T-cell (primary cell): ENCODE data around the gene LMF1. TPM values are rescaled to one million over a fixed set of nuclear protein-coding genes. Genes with fewer than 3 reads are reported as not detected.

Source experiments
- ATAC-seq, 4 experiments: fragments of 200-7000 bp in 3 of 4; fragments of 150-1000 bp in 1 of 4; cut with Tn5 transposase; replicated peaks in 1 of 4; 1 replicate in 3 of 4; 2 replicates in 1 of 4; pipeline ENCODE4 v1.10.0; 2021; ENCODE audit warnings: moderate library complexity in 3 of 4, mild to moderate bottlenecking in 2 of 4, moderate number of reproducible peaks in 1 of 4
- CTCF ChIA-PET, 2 donors: fragments of 300-600 bp; sonication (Branson Sonifier 250); formaldehyde crosslinking; loops; one replicate each; lab custom pipeline; 2022; ENCODE audit warnings: antibody characterized with exemption in 2 of 2; lab: Charles Lee
- POLR2A ChIA-PET, 2 donors: fragments of 300-600 bp; sonication (Branson Sonifier 250); formaldehyde crosslinking; loops; one replicate each; lab custom pipeline; 2022; ENCODE audit warnings: antibody characterized with exemption in 2 of 2; lab: Charles Lee
- DNase-seq, 35 experiments: peaks; one replicate each; pipeline versions ENCODE4 v3.0.0 to v3.0.0-alpha.2; 2013 to 2023
- H3K27ac ChIP-seq: one replicate; pipeline ENCODE4 v1.5.1; 2013; ENCODE audit warnings: low read length
- H3K27me3 ChIP-seq, 2 experiments: replicated peaks in 1 of 2; 1 replicate in 1 of 2; 2 replicates in 1 of 2; pipeline versions ENCODE4 v1.6.1 to v1.7.0; 2013; ENCODE audit warnings: low read length in 1 of 2, mixed read lengths in 1 of 2; ENCODE audit not compliant: control insufficient read depth in 2 of 2, insufficient read depth in 2 of 2; ENCODE audit errors: extremely low read depth in 1 of 2
- H3K36me3 ChIP-seq, 2 donors: 1 replicate in 1 of 2; 2 replicates in 1 of 2; pipeline versions ENCODE4 v1.6.1 to v1.7.0; 2013; ENCODE audit warnings: low read length in 1 of 2; ENCODE audit not compliant: control insufficient read depth in 2 of 2, insufficient read depth in 1 of 2; ENCODE audit errors: extremely low read depth in 1 of 2
- H3K4me1 ChIP-seq, 2 experiments: 1 replicate in 1 of 2; 2 replicates in 1 of 2; pipeline versions ENCODE4 v1.6.1 to v1.7.0; 2013; ENCODE audit warnings: low read length in 2 of 2, mixed read lengths in 1 of 2; ENCODE audit not compliant: insufficient read depth in 2 of 2, control insufficient read depth in 1 of 2; ENCODE audit errors: extremely low read depth in 1 of 2
- H3K4me3 ChIP-seq, 2 donors: 1 replicate in 1 of 2; 2 replicates in 1 of 2; pipeline versions ENCODE4 v1.5.1 to v1.7.0; 2013; ENCODE audit warnings: mild to moderate bottlenecking in 2 of 2, low read length in 1 of 2, moderate library complexity in 1 of 2; ENCODE audit not compliant: control insufficient read depth in 1 of 2; ENCODE audit errors: extremely low read depth in 1 of 2
- H3K9me3 ChIP-seq: 2 replicates; pipeline ENCODE4 v1.7.0; 2013
- H3K27ac Mint-ChIP-seq, 2 donors: one replicate each; pipeline ENCODE4 v1.8.0; 2020 to 2021; ENCODE audit warnings: mild to moderate bottlenecking in 2 of 2, mixed read lengths in 2 of 2
- H3K27me3 Mint-ChIP-seq, 2 donors: one replicate each; pipeline ENCODE4 v1.8.0; 2021 to 2022; ENCODE audit warnings: mixed read lengths in 2 of 2
- H3K36me3 Mint-ChIP-seq: one replicate; pipeline ENCODE4 v1.8.0; 2021; ENCODE audit warnings: mixed read lengths
- H3K4me1 Mint-ChIP-seq, 3 donors: one replicate each; pipeline ENCODE4 v1.8.0; 2020 to 2022; ENCODE audit warnings: mixed read lengths in 3 of 3, mild to moderate bottlenecking in 1 of 3
- H3K4me3 Mint-ChIP-seq, 3 donors: one replicate each; pipeline ENCODE4 v1.8.0; 2020 to 2022; ENCODE audit warnings: mild to moderate bottlenecking in 3 of 3, mixed read lengths in 3 of 3, moderate library complexity in 3 of 3
- H3K9me3 Mint-ChIP-seq, 3 donors: one replicate each; pipeline ENCODE4 v1.8.0; 2020 to 2022; ENCODE audit warnings: mixed read lengths in 3 of 3
- WGBS: methylation state at CpG from one replicate; pipeline ENCODE4 v1.1.5; 2013; ENCODE audit warnings: missing lambda C conversion rate; ENCODE audit not compliant: insufficient coverage; 5-methylcytosine and 5-hydroxymethylcytosine counted together
- total RNA-seq, 35 experiments: library from RNA in 6 of 35; stranded (reverse) in 6 of 35; fragments of 120-200 nt in 1 of 35; gene quantifications; one replicate each; pipeline versions ENCODE4 v1.2.1 to v1.2.4 and lab custom pipeline; 2013 to 2026

The LMF1 gene
- total RNA-seq, 5 donors from 2014 or later (not counting 1 experiment from before 2014, with no cell fraction given) = 46.6 to 59.4 (median 51.1) TPM

- peaks cover 48% of the 10 kb centered on the region for H3K36me3 Mint-ChIP-seq
- Histone ChIP-seq H3K9me3 (no peaks in the 10 kb centered on the region), H3K4me1 (no peaks in the 10 kb centered on the region), H3K27ac (no peak overlapping the region), H3K36me3 (peaks cover 2 to 26% of the 10 kb centered on the region in 2 donors), H3K4me3 (no peak overlapping the region), H3K27me3 (no peaks in the 10 kb centered on the region)
- DNase-seq (no peak), ATAC-seq (no peak)
- peaks cover 0 to 2% (median 0%) of the 10 kb centered on the region in 3 donors for H3K4me1 Mint-ChIP-seq
- no peaks in the 10 kb centered on the region for H3K27me3 Mint-ChIP-seq
- ChIA-PET CTCF (no interaction called here), POLR2A (no interaction called here)
- no peak overlapping the region for H3K27ac Mint-ChIP-seq
- H3K9me3 Mint-ChIP-seq = peaks cover 0 to 5% (median 2%) of the 10 kb centered on the region in 3 donors
- no peak overlapping the region for H3K4me3 Mint-ChIP-seq
- 91% methylated on average over 8 of the region's 9 CpGs for WGBS
Measured at GRCh38 chr16:923184-923583, 47.6 kb downstream of the LMF1 start.

DNA sequence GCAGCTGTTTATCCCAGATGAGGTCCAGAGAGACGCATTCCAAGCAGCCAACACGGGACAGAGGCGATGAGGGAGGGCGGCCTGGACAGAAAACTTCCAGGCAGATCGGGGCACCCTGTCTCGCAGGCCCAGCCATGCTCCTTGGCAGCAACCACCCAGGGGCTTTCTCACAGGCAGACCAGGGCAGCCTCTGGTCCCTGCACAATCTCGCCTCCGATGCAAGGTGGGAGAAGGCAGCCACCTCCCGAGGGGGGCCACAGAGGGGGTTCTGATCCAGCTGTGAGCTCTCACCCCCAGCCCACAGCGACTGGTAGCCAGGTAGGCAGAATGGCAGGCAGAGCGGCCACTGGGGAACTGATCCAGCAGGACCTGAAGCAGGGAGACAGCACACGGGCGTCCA is 48.7 kb downstream of the LMF1 start:
- H3K36me3 Mint-ChIP-seq = peaks cover 48% of the 10 kb centered on the region
- no peak for DNase-seq
- peaks cover 4 to 20% of the 10 kb centered on the region in 2 donors for H3K36me3 ChIP-seq
- peaks cover 0 to 5% (median 2%) of the 10 kb centered on the region in 3 donors for H3K9me3 Mint-ChIP-seq
- peaks cover 0 to 2% (median 0%) of the 10 kb centered on the region in 3 donors for H3K4me1 Mint-ChIP-seq
- H3K9me3 ChIP-seq = no peaks in the 10 kb centered on the region
- 92% methylated on average over 12 of the region's 13 CpGs for WGBS
- CTCF ChIA-PET = no interaction called here
- no peak overlapping the region for H3K27ac Mint-ChIP-seq
- no peak overlapping the region for H3K27ac ChIP-seq
- no peaks in the 10 kb centered on the region for H3K4me1 ChIP-seq
- POLR2A ChIA-PET = interaction anchor here in 1 of 2 donors (0.5 kb wide), 1 partner anchor 60 kb away, joined by 3 read pairs; no protein-coding TSS in a partner anchor
- no peak for ATAC-seq
- H3K4me3 ChIP-seq = no peak overlapping the region
- no peaks in the 10 kb centered on the region for H3K27me3 Mint-ChIP-seq
- H3K4me3 Mint-ChIP-seq = no peak overlapping the region
- H3K27me3 ChIP-seq = no peaks in the 10 kb centered on the region

GRCh38 chr16:921321-921905 is 49.4 kb downstream of the LMF1 start:
- ChIA-PET CTCF (no interaction called here), POLR2A (interaction anchor here in 1 of 2 donors (0.5 kb wide), 1 partner anchor 59 kb away, joined by 3 read pairs; no protein-coding TSS in a partner anchor)
- Histone ChIP-seq H3K27me3 (no peaks in the 10 kb centered on the region), H3K9me3 (no peaks in the 10 kb centered on the region), H3K36me3 (peaks cover 4 to 13% of the 10 kb centered on the region in 2 donors), H3K27ac (no peak overlapping the region), H3K4me1 (no peaks in the 10 kb centered on the region), H3K4me3 (no peak overlapping the region)
- Mint-ChIP-seq H3K27me3 (no peaks in the 10 kb centered on the region), H3K4me3 (no peak overlapping the region), H3K27ac (no peak overlapping the region), H3K36me3 (peaks cover 48% of the 10 kb centered on the region), H3K4me1 (peaks cover 0 to 2% (median 0%) of the 10 kb centered on the region in 3 donors), H3K9me3 (peaks cover 0 to 5% (median 2%) of the 10 kb centered on the region in 3 donors)
- WGBS = 95% methylated on average over 24 of the region's 32 CpGs
- no peak for DNase-seq
- ATAC-seq = no peak

- H3K27me3 ChIP-seq = no peaks in the 10 kb centered on the region
- Mint-ChIP-seq H3K4me1 (peaks cover 0 to 2% (median 0%) of the 10 kb centered on the region in 3 donors), H3K4me3 (no peak overlapping the region), H3K9me3 (no peaks in the 10 kb centered on the region), H3K27me3 (no peaks in the 10 kb centered on the region), H3K36me3 (peaks cover 41% of the 10 kb centered on the region), H3K27ac (no peak overlapping the region)
- 89% methylated on average over 14 of the region's 18 CpGs for WGBS
- DNase-seq = no peak
- no peaks in the 10 kb centered on the region for H3K4me1 ChIP-seq
- no peak overlapping the region for H3K27ac ChIP-seq
- ATAC-seq = no peak
- H3K9me3 ChIP-seq = no peaks in the 10 kb centered on the region
- peaks cover 4 to 8% of the 10 kb centered on the region in 2 donors for H3K36me3 ChIP-seq
- ChIA-PET POLR2A (no interaction called here), CTCF (no interaction called here)
- H3K4me3 ChIP-seq = no peak overlapping the region
Measured at GRCh38 chr16:920717-921116, 50.1 kb downstream of the LMF1 start.

DNA sequence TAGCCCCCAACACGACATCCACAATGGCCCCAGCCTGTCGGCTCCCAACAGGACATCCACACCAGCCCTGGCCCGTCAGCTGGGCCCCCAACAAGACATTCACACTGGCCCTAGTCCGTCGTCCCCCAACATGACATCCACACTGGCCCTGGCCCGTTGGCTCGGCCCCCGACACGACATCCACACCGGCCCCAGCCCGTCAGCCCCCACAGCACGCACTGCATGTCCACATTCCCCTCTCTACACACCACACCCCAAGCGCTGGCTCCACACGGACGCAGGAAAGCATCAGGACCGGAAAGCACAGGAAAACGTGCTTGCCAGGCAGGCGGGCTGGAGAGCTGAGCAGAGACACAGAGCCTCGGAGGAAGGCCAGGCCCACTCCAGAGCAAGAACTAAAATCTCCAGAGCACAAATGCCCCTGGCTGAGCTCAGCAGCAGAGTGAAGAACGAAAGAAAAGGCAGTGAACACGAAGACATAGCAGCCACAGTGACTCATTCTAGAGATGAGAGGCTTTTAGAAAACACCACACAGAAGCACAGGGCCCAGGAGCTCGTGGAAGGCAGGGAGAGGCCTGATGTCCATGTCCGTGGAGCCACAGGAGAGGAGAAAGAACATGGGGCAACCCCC is 50.6 kb downstream of the LMF1 start:
- peaks cover 40% of the 10 kb centered on the region for H3K36me3 Mint-ChIP-seq
- no peak for ATAC-seq
- no peaks in the 10 kb centered on the region for H3K27me3 Mint-ChIP-seq
- H3K9me3 Mint-ChIP-seq = no peaks in the 10 kb centered on the region
- H3K4me3 Mint-ChIP-seq = no peak overlapping the region
- H3K4me1 Mint-ChIP-seq = peaks cover 0 to 2% (median 0%) of the 10 kb centered on the region in 3 donors
- no peaks in the 10 kb centered on the region for H3K9me3 ChIP-seq
- POLR2A ChIA-PET = no interaction called here
- no peaks in the 10 kb centered on the region for H3K27me3 ChIP-seq
- H3K27ac Mint-ChIP-seq = no peak overlapping the region
- CTCF ChIA-PET = no interaction called here
- no peak overlapping the region for H3K4me3 ChIP-seq
- no peak overlapping the region for H3K27ac ChIP-seq
- WGBS = 90% methylated on average over 19 of the region's 23 CpGs
- no peak for DNase-seq
- H3K4me1 ChIP-seq = no peaks in the 10 kb centered on the region
- H3K36me3 ChIP-seq = peaks cover 5 to 8% of the 10 kb centered on the region in 2 donors

GRCh38 chr16:919658-920050 is 51.1 kb downstream of the LMF1 start:
- ATAC-seq (no peak), DNase-seq (no peak)
- Mint-ChIP-seq H3K4me1 (peaks cover 0 to 2% (median 0%) of the 10 kb centered on the region in 3 donors), H3K4me3 (no peak overlapping the region), H3K27ac (no peak overlapping the region), H3K9me3 (no peaks in the 10 kb centered on the region), H3K27me3 (no peaks in the 10 kb centered on the region), H3K36me3 (peaks cover 35% of the 10 kb centered on the region)
- H3K27ac ChIP-seq = no peak overlapping the region
- 93% methylated on average over 15 of the region's 15 CpGs for WGBS
- CTCF ChIA-PET = no interaction called here
- no peaks in the 10 kb centered on the region for H3K4me1 ChIP-seq
- no peaks in the 10 kb centered on the region for H3K9me3 ChIP-seq
- peaks cover 6 to 8% of the 10 kb centered on the region in 2 donors for H3K36me3 ChIP-seq
- no peak overlapping the region for H3K4me3 ChIP-seq
- POLR2A ChIA-PET = no interaction called here
- no peaks in the 10 kb centered on the region for H3K27me3 ChIP-seq
